Dedifferentiated amniotic fluid mesenchymal stem cell (primary cell): ENCODE data around the gene TRIP12.
"Not testable (repeated sequence)": the region's sequence is repeated elsewhere in the genome, so short reads cannot be mapped to it uniquely, and the experiment has no call there.

Experiments
- DNase-seq: peaks from one replicate; pipeline ENCODE4 v3.0.0-alpha.2; 2016; ENCODE audit errors: extremely low spot score

TRIP12 gene

DNA sequence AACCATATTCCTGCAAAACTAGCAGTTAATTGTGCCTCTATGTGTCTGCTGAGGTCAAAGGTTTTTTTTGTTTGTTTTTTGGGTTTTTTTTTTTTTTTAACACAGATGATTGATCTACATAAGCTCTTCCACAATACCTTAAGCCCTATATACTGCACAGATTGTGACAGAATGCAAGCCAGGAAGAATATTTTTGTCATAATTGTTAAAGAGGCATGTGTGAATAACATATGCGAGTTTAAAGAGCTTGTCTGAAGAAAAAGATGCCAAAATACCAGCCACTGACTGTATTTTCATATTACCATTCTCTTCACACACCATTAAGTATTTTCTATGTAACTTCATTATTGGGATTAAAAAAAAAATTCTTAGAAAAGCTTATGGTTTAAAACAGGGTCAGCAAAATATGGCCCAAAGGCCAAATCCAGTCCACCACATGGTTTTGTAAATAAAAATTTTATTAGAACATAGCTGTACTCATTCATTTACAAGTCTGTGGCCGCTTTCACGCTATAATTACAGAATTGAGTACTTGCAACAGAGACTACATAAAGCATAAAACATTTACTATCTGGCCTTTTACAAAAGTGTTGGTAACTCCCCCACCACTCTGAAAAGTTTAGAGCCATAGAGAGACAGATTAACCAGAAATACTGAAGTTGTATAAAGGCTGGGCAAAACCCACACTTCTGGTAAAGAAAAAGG, 89.9 kb downstream of the TRIP12 start:
- no peak for DNase-seq

DNA sequence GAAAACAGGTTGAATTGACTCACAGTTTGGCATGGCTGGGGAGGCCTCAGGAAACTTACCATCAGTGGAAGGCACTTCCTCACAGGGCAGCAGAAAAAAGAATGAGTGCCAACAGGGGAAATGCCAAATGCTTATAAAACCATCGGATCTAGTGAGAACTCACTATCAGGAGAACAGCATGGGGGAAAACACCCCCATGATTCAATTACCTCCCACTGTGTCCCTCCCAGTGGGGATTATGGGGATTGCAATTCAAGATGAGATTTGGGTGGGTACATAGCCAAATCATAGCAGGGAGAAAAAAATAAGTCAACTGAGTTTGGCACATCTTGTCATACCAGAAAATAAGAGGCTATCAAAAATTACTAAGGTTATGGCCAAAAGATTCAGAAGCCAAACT, 96.3 kb downstream of the TRIP12 start:
- no peak for DNase-seq

DNA sequence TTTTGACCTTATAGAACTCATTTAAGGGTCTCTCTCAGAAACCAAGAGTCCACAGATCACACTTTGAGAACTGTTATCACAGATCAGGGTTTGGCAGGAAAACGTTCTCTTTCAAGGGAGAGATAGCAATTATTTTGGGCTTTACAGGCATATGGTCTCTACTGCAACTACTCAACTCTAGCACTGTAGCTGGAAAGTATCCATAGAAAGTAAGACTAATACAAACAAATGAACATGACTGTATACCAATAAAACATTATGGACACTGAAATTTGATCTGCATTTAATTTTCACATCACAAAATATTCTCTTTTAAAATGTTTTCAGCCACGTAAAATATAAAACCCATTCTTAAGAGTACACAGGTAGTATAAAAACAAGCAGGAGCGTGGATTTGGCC, 100.5 kb downstream of the TRIP12 start:
- no peak for DNase-seq

DNA sequence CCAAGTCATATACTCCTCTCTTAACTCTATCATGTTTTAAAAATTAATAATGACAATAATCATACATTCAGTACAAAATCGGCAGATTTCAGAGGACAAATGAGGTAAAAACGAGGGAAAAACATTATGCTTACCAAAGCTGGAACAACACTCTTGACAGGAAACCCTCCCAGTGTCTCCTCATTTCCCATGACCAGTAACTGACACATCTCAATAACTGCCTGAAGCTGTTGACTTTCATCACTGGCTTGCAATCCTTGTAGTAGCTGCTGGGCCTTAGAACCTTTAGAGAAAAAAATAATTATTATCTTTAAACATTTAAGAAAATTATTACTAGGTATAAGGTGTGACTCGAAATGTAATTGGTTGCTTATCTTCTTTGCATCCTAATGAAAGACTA, 103.6 kb downstream of the TRIP12 start:
- no peak for DNase-seq

DNA sequence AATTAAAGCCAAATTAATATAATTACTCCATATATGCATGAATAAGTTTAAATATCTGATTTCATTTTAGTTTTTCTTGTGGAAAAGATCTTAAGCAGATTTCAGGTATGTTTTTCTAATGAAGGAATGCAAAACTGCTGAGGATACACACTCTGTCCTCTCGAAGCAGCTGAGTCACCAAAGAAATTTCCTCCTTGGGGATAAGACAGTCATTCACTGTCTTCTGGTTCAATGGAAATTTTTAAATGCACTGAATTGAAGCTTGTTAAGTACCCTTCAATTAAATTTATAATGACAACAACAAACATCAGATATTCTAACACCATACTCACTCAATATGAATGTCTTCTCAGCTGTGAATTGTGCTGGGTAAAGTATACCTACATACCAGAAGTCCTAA, 106.0 kb downstream of the TRIP12 start:
- DNase-seq, result peak; percentile 23

DNA sequence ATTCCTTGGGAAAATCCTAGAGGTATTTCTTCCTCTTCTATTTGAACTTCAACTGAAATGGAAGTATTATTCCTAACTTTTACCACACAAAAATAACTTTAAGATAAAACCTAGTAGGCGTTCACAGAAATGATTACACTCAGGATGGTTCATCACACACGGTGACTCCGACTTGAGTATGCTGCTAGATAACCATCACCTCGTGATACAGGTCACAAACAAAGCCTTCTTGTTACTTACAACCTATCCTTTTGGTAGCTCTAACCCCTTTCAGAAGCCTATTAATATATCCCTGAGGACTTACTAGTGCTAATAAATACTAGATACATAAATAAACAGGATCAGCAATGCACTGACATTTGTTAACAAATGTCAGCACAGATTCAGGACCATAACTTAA, 106.5 kb downstream of the TRIP12 start:
- DNase-seq, result no peak

DNA sequence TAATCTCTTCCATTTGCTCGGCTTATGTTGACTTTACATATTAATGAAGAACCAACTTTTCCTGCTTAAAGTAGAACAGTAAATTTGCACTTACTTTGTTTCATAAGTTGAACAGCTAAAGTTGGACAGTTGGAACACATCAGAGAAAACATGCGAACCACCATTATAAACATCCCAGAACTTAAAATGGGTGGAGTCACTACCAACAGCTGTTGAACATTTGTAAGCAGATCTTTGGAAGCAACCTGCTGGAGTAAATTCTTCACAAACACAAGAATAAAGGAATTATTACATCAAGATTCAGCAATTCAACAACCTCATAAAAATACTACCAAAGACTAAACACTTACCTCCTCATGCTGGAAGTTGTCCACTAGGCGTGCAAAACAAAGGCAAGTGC, 111.0 kb downstream of the TRIP12 start:
- DNase-seq, result peak; percentile 32

DNA sequence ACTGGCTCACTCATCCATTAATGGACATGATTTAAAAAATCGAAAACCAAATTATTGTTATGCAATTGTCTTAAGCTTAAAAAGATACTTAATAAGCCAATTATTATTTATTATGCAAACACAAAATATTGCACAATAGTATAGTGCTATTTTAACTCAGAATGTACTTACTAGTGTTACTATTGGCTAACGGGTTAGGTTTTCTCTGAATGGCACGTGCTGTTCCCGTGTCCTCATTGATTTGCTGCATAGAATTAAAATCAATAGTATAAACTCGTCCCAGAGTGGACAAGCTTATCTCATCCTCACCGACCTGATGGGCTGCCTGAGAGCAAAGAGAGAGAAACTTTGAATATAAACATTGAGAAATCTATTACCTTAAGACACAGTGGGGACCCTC, 116.2 kb downstream of the TRIP12 start:
- no peak for DNase-seq

DNA sequence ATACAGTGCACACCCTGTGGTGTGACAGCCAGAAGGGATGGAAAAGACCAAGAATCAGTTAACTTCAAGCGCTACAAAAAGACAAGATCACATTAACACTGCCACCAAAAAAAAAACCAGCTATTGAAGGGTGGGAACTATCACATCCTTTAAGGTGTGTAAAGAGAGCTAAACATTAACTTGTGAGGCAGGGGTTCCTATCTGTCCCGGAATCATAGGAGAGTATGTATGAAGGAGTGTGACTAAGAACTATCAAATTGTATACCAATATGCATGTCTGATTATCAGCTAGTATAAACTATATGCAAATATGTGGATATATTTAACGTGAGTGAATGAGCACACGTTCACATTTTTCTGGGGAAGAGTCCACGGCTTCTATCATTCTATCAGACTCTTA, 119.0 kb downstream of the TRIP12 start:
- no peak for DNase-seq

DNA sequence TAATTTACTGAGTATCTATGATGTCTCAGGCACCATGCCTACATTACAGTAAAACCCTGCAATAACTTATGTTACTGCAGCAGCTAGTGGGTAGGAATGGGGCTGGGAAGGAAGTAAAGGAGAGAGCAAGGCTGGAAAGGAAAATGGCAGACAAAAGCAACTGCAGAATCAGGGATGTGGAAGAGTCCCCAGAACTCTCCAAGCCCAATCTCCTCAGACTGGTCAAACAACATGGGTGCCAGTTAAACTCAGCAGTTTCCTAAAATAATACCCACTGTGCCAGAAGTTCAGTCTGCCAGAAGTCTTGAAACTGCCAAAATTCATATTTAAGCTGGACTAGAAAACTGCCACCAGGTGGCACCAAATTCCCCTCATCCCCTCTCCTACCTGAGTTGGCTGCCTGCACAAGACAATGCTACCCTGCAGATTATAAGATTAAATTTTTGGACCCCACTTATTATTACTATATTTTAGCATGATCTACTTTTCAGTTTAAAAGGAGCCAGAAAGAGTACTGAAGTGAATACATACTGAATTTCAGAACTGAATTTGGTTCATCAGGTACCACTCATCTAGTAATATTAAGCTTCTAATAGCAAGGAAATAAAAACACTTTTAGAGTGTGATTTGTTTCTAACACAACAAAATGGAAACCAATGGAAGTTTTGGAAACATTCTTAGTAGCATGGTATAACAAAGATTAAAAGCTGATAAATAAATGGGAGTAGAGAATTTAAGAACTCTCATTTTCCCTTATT, 120.6 kb downstream of the TRIP12 start:
- DNase-seq, result peak; percentile 41

DNA sequence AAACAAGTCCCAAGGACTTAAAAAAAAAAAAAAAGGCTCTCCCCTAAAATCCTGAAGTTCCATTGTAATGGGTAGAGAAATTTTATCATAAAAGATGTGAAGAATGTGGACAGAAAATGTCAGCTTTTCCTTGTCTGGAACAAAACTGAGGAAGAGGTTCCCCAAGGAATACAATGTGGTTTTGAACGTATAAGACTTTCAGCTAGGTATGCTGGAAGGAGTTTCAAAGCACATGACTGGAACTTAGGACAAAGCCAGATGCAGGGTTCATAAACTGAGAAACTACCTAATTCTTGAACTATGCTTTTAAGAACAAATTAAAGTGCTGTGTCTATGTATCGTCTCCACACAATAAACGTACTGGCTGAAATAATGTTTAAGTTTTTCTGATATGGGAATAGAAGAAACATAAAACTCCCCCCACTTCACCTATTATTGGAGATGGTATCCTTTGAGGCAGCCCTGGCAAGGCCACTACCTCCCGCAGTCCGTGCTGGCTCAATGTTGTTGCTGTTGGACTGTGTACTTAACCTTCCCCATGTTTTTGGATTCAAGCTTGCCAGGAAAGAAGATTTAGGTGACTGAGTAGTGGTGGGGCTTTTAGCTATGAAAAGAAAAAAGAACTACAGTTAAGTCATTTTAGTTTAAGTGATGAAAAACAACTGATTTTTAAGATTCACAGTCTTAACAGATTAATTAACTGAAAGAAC, 123.2 kb downstream of the TRIP12 start:
- no peak for DNase-seq

DNA sequence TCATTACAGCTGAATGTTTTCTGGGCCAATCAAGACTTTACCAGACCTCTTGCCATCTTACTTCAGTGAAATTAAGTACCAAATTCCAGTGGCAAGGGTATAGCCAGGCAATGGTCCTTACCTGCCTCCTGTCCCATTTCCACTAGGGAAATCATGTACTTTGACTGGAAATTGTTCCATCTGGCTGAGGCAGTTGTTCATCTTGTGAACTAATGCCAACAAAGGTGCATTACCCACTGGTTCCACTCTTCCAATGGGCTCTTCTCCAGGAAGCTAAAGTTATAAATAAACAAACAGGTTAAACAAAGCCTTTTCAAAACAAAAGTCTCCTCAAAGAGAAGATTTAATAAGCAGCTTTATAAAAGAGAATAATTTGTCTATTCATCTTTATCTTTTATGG, 126.8 kb downstream of the TRIP12 start:
- DNase-seq, result no peak

DNA sequence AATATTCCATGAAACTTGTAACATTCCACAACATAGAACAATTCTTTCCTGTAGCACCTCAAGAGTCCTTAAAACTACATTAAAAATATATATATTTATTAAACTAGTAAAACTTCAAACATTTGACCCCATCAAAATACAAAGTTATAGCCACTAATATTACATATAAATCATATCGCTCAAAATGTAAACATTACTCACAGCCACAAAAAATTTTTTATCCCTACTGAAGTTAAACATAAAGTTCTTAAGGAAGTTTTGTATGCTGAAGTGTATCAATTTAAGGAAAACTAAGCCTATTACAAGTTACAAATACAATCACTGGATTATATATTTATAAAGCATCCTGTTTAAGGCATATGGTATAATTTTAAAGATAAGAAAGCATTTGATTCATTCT, 127.2 kb downstream of the TRIP12 start:
- DNase-seq, result no peak

DNA sequence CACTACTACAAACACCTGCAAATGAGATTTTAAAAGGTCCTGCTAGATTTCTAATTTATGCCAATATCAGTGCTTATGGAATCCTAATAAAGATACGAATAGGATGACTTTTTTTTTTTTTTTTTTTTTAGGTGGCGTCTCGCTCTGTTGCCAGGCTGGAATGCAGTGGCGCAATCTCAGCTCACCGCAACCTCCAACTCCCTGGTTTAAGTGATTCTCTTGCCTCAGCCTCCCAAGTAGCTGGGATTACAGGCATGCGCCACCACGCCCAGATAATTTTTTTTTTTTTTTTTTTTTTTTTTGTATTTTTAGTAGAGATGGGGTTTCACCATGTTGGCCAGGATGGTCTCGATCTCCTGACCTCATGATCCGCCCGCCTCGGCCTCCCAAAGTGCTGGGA, 135.5 kb downstream of the TRIP12 start:
- not testable (repeated sequence) for DNase-seq

DNA sequence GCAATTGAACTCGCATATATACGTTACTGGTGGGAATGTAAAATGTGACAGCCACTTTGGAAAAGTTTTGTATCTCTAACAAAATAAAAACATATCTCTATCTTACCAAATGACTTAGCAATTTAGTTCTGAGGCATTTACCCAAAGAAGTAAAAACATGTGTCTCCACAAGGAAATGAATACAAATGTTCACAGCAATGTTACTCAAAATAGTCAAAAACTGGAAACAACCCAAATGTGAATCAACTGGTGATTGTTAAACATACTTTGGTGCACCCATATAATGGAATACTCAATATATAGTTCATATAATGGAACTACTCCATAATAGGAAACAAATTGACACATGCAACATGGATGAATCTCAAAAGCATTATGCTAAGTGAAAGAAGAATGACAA, 137.0 kb downstream of the TRIP12 start:
- DNase-seq, result no peak

DNA sequence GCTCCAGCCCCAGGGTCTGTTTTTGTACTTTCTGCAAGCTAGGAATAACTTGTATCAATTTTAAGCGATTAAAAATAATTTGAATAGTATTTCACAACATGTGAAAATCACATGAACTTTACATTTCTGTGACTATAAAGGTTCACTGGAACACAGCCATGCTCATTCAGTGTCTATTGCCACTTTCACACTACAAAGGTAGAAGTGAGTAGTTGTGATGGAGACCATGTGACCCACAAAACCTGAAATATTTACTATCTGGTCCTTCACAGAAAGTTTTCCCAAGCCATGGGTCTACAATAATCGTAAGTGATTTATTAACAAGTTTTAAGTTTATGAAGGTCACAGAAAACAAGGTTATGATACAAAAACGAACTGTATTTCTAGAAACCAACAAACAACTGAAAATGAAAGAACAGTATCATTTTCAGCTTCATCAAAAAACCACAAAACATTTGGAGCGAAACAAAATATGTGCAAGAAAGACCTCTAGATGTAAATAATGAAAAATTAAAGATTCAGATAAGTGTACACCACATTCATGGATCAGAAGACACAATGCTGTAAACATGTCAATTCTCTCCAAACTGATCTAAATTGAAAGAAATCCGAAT, 138.6 kb downstream of the TRIP12 start:
- DNase-seq, result no peak

DNA sequence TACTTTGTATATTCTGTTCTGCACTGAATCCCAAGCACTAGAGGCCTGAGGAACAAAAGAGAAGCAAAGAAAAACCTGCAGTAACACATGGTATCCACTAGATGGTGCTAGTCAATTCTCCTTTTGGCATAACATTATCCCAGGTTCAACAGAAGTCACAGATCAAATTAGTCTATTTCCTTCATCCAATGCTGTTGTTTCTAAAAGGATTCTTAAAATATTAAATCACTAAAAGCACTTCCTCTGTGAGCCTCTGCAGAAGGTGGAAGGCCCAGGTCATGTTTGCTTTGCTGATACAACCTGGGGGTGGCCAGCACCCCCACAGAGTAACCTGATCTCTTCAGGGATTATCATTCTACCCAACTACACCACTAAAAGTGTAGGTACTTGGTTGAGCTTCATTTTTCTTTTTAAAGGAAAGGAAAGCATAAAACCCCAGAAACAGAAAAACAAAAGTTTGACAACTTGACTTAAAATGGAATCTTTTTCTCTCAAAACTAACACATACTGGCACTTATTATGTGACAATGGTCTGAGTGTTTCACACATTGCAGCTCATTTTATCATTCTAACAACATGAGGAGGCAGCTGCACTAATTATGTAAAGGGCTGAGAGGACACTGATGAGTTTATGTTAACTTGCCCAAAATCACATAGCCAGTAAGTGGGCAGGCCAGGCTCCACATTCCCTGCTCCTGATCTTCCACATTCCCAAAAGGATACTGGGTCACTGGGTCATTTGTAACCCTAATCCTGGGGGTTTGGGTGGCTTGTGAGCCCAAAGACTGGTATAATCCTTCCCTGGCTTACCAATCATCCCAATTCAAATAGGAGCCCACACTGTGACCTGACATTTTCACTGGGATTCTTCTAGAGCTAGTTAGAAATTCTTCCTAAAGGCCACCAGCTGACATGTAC, 140.7 kb downstream of the TRIP12 start:
- peak; percentile 49 for DNase-seq

DNA sequence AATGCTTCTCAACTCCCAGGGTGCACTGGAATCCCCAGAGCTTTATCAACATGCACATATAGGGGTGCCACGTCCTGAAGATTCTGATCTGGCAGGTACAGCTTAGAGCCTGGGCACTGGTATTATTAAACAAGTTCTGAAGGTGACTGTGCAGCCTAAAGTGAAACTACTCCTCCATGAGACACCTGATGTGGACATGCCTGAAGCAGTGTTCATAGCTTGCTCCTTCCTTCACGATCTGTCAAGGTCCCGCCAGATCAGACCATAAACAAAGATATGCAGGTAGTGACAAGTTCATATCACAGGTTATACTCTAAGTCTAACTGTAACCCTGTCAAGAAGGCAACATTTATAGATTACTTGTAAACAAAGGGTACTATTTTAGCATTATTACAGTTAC, 142.2 kb downstream of the TRIP12 start:
- no peak for DNase-seq

DNA sequence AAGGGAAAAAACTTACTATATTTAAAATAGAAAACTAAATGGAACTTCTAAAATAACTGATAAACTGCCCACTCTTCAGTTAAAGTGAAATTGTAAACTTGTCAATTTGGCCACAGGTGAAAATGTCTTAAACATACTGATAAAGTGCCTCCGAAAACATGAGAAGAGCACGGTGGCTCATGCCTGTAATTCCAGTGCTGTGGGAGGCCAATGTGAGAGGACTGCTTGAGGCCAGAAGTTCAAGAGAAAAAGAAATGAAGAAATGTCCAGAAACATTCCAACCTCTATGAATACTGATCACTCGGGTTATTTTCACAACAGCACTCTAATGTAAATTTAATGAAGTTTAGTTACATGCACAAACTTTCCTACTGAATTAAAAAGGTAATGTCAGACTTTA, 144.1 kb downstream of the TRIP12 start:
- DNase-seq, result no peak

DNA sequence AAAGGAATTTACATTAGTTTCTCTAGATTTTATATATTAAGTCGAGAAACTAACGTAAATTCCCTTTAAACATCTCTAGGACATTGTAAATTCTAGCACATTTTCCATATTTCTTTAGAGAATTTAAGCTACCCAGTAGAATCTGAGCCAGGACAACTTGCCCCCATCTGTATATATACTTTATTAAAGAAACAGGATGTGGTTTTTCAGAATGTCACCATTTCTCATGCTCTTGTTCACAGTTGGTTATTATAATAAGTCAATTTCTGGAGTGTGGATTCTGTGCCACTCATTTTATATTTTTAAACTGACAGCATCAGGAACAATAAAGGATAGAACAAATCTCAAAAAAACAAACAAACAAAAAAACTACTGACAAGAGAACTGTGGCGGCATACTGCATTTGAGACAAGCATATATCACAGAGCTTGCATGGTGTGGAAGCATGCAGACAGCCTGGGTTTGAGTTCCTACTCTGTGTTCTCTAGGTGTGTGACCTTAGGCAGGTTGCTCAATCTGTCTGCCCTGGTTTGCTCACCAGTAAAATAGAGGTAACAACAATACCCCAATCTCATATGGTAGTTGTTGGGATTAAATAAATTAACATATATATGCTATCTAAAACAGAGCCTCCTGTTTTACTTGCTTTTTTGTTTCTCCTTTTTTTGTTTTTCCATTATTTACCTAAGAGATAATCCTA, 146.0 kb downstream of the TRIP12 start:
- DNase-seq, result no peak

DNA sequence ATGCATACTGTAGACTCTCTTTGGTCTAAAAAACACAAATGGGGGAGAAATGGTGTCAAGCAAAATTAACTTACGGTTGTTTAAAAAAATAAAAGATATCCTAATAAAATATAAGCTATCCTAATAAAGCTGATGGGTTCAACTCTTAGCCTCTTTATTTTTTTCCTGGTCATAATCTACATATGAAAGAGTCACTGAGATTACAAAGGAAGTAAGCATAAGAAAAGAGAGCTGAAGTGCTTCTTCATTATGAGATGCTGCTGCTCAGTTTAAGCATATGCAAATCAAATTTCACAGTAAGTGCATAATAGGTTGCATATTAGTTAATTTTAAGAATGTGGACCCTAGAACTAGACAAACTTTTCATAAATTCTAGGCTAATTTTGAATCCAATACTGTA, 147.6 kb downstream of the TRIP12 start:
- no peak for DNase-seq
